ENCODE data around the gene USP9Y. TPM values are rescaled to one million over a fixed set of nuclear protein-coding genes. Genes with fewer than 3 reads are reported as not detected.
"Not testable (repeated sequence)": the region's sequence is repeated elsewhere in the genome, so short reads cannot be mapped to it uniquely, and the experiment has no call there.

The USP9Y gene
- total RNA-seq (10 to 100 TPM in 2 of 4 donors, under 1 TPM in 1, not detected in 1; under 0.01 to 30.7 (median 26.9) TPM), polyA plus RNA-seq (1 to 10 TPM in 2 of 3 donors, not detected in 1; 1.8 to 9.1 TPM)

- peaks cover 0 to 3% (median 0%) of the 10 kb centered on the region in 4 donors for H3K36me3 ChIP-seq
- no peak within 1 kb of the TSS for H3K4me3 ChIP-seq
- 90 to 98% methylated on average over 1 of the region's 1 CpG for WGBS, 2 donors
- intact Hi-C loops (cut with DNase I): no loop called here
- DNase-seq: no peak
- no peaks in the 10 kb centered on the region for H3K4me1 ChIP-seq
- no peak within 1 kb of the TSS for H3K27ac ChIP-seq
- no peaks in the 10 kb centered on the region for H3K27me3 ChIP-seq
- TF ChIP-seq POLR2A (IDR thresholded peaks at IDR 0.05) (no peak), POLR2AphosphoS5 (IDR thresholded peaks at IDR 0.05) (no peak), CTCF (IDR thresholded peaks at IDR 0.05) (no peak), EP300 (IDR thresholded peaks at IDR 0.05) (no peak)
- peaks cover 0 to 5% (median 0%) of the 10 kb centered on the region in 4 donors for H3K9me3 ChIP-seq
Observed at GRCh38 chrY:12701181-12701695, at the start of gene USP9Y. Gene USP9Y, plus strand, starts transcription at chrY:12701231. Its CDS starts 8,217 bp downstream, at chrY:12709448.

- no peaks in the 10 kb centered on the region for H3K36me3 ChIP-seq
- no peak for DNase-seq
- no peaks in the 10 kb centered on the region for H3K9me3 ChIP-seq
- no peaks in the 10 kb centered on the region for H3K4me1 ChIP-seq
- intact Hi-C loops (cut with DNase I): no loop called here
- TF ChIP-seq EP300 (IDR thresholded peaks at IDR 0.05) (no peak), POLR2AphosphoS5 (IDR thresholded peaks at IDR 0.05) (no peak), CTCF (IDR thresholded peaks at IDR 0.05) (no peak), POLR2A (IDR thresholded peaks at IDR 0.05) (no peak)
- WGBS, 2 donors: 76 to 79% methylated on average over 4 of the region's 4 CpGs
- no peak overlapping the region for H3K27ac ChIP-seq
- H3K4me3 ChIP-seq: no peak overlapping the region
- H3K27me3 ChIP-seq: no peaks in the 10 kb centered on the region
Observed at GRCh38 chrY:12651621-12652036, 49.4 kb upstream of the USP9Y start.

GRCh38 chrY:12661745-12662681 lies 39.0 kb upstream of the USP9Y start:
- TF ChIP-seq CTCF (IDR thresholded peaks at IDR 0.05) (no peak), POLR2AphosphoS5 (IDR thresholded peaks at IDR 0.05) (no peak), POLR2A (IDR thresholded peaks at IDR 0.05) (no peak), EP300 (IDR thresholded peaks at IDR 0.05) (no peak)
- DNase-seq: no peak
- Histone ChIP-seq H3K27ac (peak overlapping the region in 2 of 4 donors; percentile 80 to 85), H3K4me1 (no peaks in the 10 kb centered on the region), H3K9me3 (no peaks in the 10 kb centered on the region), H3K4me3 (peak overlapping the region in 2 of 4 donors; percentile 58 to 65), H3K36me3 (no peaks in the 10 kb centered on the region), H3K27me3 (no peaks in the 10 kb centered on the region)
- intact Hi-C loops (cut with DNase I): no loop called here
- 0 to 1% methylated on average over 39 to 40 of the region's 41 CpGs for WGBS, 2 donors

GRCh38 chrY:12662745-12663591 lies 38.1 kb upstream of the USP9Y start:
- intact Hi-C loops (cut with DNase I): no loop called here
- no peaks in the 10 kb centered on the region for H3K4me1 ChIP-seq
- peak overlapping the region in 2 of 4 donors; percentile 58 to 65 for H3K4me3 ChIP-seq
- WGBS, 2 donors: 0% methylated on average over 40 of the region's 40 CpGs
- no peak for TF ChIP-seq EP300 (IDR thresholded peaks at IDR 0.05)
- TF ChIP-seq CTCF (IDR thresholded peaks at IDR 0.05): no peak
- no peak for TF ChIP-seq POLR2A (IDR thresholded peaks at IDR 0.05)
- no peak for TF ChIP-seq POLR2AphosphoS5 (IDR thresholded peaks at IDR 0.05)
- H3K27me3 ChIP-seq: no peaks in the 10 kb centered on the region
- no peak for DNase-seq
- no peaks in the 10 kb centered on the region for H3K36me3 ChIP-seq
- no peaks in the 10 kb centered on the region for H3K9me3 ChIP-seq
- peak overlapping the region in 2 of 4 donors; percentile 80 to 85 for H3K27ac ChIP-seq

GRCh38 chrY:12663845-12664244 lies 37.2 kb upstream of the USP9Y start:
- Histone ChIP-seq H3K27ac (peak overlapping the region in 1 of 4 donors; percentile 85), H3K4me3 (peak overlapping the region in 1 of 4 donors; percentile 65)
- H3K27me3 ChIP-seq; intact Hi-C loops (cut with DNase I); H3K9me3 ChIP-seq; H3K36me3 ChIP-seq; DNase-seq; H3K4me1 ChIP-seq: not testable (repeated sequence)
- 52 to 85% methylated on average over 20 of the region's 20 CpGs for WGBS, 2 donors
